ENCODE results near the gene LPP. TPM values are rescaled to one million over a fixed set of nuclear protein-coding genes. Genes with fewer than 3 reads are reported as not detected.

Gene LPP
- total and polyA plus RNA-seq, 2 donors (not counting 1 experiment from before 2014, with no cell fraction given), result 7.6 to 81.7 TPM

DNA sequence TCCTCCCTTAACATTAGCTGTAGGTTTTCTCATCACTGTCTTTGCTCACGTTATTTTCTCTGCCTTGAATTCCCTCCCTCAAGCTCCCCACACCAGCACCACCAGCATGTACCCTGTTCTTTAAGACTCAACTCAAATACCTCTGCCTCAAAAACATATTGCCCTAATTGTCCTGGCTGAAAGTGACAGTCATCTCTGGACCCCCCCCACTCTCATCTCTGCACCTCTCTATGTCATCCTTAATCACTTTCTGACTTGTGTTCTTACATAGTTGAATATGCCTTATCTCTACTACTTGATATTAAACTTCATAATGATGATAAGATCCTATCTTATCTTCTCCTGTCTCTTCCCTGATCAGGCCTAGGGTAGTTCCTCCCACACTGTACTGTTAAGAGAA, 672.6 kb downstream of the LPP start:
- intact Hi-C loops (cut with micrococcal nuclease), result no loop called here
- TF ChIP-seq EZH2 (IDR thresholded peaks at IDR 0.05; ENCODE audit: borderline replicate concordance, insufficient read depth, low read depth, low read length, poor library complexity, severe bottlenecking), result no peak
- TF ChIP-seq, protein P1, sequence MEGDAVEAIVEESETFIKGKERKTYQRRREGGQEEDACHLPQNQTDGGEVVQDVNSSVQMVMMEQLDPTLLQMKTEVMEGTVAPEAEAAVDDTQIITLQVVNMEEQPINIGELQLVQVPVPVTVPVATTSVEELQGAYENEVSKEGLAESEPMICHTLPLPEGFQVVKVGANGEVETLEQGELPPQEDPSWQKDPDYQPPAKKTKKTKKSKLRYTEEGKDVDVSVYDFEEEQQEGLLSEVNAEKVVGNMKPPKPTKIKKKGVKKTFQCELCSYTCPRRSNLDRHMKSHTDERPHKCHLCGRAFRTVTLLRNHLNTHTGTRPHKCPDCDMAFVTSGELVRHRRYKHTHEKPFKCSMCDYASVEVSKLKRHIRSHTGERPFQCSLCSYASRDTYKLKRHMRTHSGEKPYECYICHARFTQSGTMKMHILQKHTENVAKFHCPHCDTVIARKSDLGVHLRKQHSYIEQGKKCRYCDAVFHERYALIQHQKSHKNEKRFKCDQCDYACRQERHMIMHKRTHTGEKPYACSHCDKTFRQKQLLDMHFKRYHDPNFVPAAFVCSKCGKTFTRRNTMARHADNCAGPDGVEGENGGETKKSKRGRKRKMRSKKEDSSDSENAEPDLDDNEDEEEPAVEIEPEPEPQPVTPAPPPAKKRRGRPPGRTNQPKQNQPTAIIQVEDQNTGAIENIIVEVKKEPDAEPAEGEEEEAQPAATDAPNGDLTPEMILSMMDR (IDR thresholded peaks at IDR 0.05), result no peak
- no peak for DNase-seq
- ChIA-PET CTCF (no interaction called here), POLR2A (no interaction called here)
- no peak overlapping the region for H3K27ac Mint-ChIP-seq
- H3K9me3 ChIP-seq (ENCODE audit: control extremely low read depth in 1 of 3, control insufficient read depth in 2 of 3, insufficient read depth in 1 of 3, low read length in 2 of 3), result no peaks in the 10 kb centered on the region
- no peaks in the 10 kb centered on the region for H3K36me3 ChIP-seq (replicated peaks in 1 of 2; ENCODE audit: control extremely low read depth in 1 of 2, control insufficient read depth in 1 of 2, extremely low read depth in 1 of 2, insufficient read depth in 2 of 2, low read length in 1 of 2)
- no peak overlapping the region for H3K4me3 ChIP-seq (ENCODE audit: control extremely low read depth in 1 of 5, extremely low read depth in 1 of 5, insufficient read depth in 1 of 5, low read depth in 2 of 5, low read length in 4 of 5)
- no peaks in the 10 kb centered on the region for H3K27me3 ChIP-seq (replicated peaks in 1 of 4; ENCODE audit: control extremely low read depth in 1 of 4, control insufficient read depth in 3 of 4, insufficient read depth in 4 of 4, low read length in 3 of 4)
- no peaks in the 10 kb centered on the region for H3K79me2 ChIP-seq (ENCODE audit: control insufficient read depth, insufficient read depth, low read length)
- no CpG with 5 or more reads among the region's 1 CpG for WGBS (ENCODE audit: insufficient coverage)
- no peaks in the 10 kb centered on the region for H3K4me1 ChIP-seq (ENCODE audit: control insufficient read depth in 2 of 2, insufficient read depth in 2 of 2, low read length in 2 of 2)
- ATAC-seq (ENCODE audit: low read depth), result no peak
- H3K4me2 ChIP-seq (replicated peaks; ENCODE audit: low read depth, low read length, poor library complexity, severe bottlenecking), result no peak overlapping the region
- no peaks in the 10 kb centered on the region for H4K20me1 ChIP-seq (ENCODE audit: control insufficient read depth, insufficient read depth, low read length, poor library complexity, severe bottlenecking)
- H3K9me3 Mint-ChIP-seq (ENCODE audit: insufficient read depth), result no peaks in the 10 kb centered on the region
- no peaks in the 10 kb centered on the region for H3K27me3 Mint-ChIP-seq
- H3K9ac ChIP-seq (ENCODE audit: low read length), result no peak overlapping the region
- H3K4me3 Mint-ChIP-seq, result no peak overlapping the region
- no peak overlapping the region for H3K27ac ChIP-seq (ENCODE audit: low read length in 2 of 2)
- no peak overlapping the region for H2AFZ ChIP-seq (ENCODE audit: insufficient read depth, low read depth, low read length, poor library complexity, severe bottlenecking)
- no peaks in the 10 kb centered on the region for H3K4me1 Mint-ChIP-seq

- Histone ChIP-seq H3K4me1 (ENCODE audit: control insufficient read depth in 2 of 2, insufficient read depth in 2 of 2, low read length in 2 of 2) (no peaks in the 10 kb centered on the region), H3K9ac (ENCODE audit: low read length) (no peak overlapping the region), H3K4me2 (replicated peaks; ENCODE audit: low read depth, low read length, poor library complexity, severe bottlenecking) (no peak overlapping the region), H3K36me3 (replicated peaks in 1 of 2; ENCODE audit: control extremely low read depth in 1 of 2, control insufficient read depth in 1 of 2, extremely low read depth in 1 of 2, insufficient read depth in 2 of 2, low read length in 1 of 2) (no peaks in the 10 kb centered on the region), H3K79me2 (ENCODE audit: control insufficient read depth, insufficient read depth, low read length) (no peaks in the 10 kb centered on the region), H4K20me1 (ENCODE audit: control insufficient read depth, insufficient read depth, low read length, poor library complexity, severe bottlenecking) (no peaks in the 10 kb centered on the region), H3K27ac (ENCODE audit: low read length in 2 of 2) (no peak overlapping the region), H3K27me3 (replicated peaks in 1 of 4; ENCODE audit: control extremely low read depth in 1 of 4, control insufficient read depth in 3 of 4, insufficient read depth in 4 of 4, low read length in 3 of 4) (no peaks in the 10 kb centered on the region), H2AFZ (ENCODE audit: insufficient read depth, low read depth, low read length, poor library complexity, severe bottlenecking) (no peak overlapping the region), H3K4me3 (ENCODE audit: control extremely low read depth in 1 of 5, extremely low read depth in 1 of 5, insufficient read depth in 1 of 5, low read depth in 2 of 5, low read length in 4 of 5) (no peak overlapping the region), H3K9me3 (ENCODE audit: control extremely low read depth in 1 of 3, control insufficient read depth in 2 of 3, insufficient read depth in 1 of 3, low read length in 2 of 3) (no peaks in the 10 kb centered on the region)
- CTCF ChIA-PET, result no interaction called here
- Mint-ChIP-seq H3K9me3 (ENCODE audit: insufficient read depth) (no peaks in the 10 kb centered on the region), H3K27ac (no peak overlapping the region), H3K4me1 (no peaks in the 10 kb centered on the region), H3K27me3 (no peaks in the 10 kb centered on the region), H3K4me3 (no peak overlapping the region)
- no peak for DNase-seq
- intact Hi-C loops (cut with micrococcal nuclease), result no loop called here
- no CpG with 5 or more reads among the region's 1 CpG for whole genome bisulfite sequencing (ENCODE audit: insufficient coverage)
- TF ChIP-seq, protein P1 (IDR thresholded peaks at IDR 0.05), result no peak
- TF ChIP-seq EZH2 (IDR thresholded peaks at IDR 0.05; ENCODE audit: borderline replicate concordance, insufficient read depth, low read depth, low read length, poor library complexity, severe bottlenecking), result no peak
- no peak for ATAC-seq (ENCODE audit: low read depth)
- POLR2A ChIA-PET, result no interaction called here
Measured at GRCh38 chr3:188827103-188827502, 673.1 kb downstream of the LPP start.
